Measurements from ENCODE around the gene ADAM17. TPM values are rescaled to one million over a fixed set of nuclear protein-coding genes. Genes with fewer than 3 reads are reported as not detected.

ADAM17 gene
- total and polyA plus RNA-seq, 9 of the 15 experiments (the other 6 are each of a cell fraction or from before 2014, with no cell fraction given): 5.8 to 30.0 (median 19.0) TPM

DNA sequence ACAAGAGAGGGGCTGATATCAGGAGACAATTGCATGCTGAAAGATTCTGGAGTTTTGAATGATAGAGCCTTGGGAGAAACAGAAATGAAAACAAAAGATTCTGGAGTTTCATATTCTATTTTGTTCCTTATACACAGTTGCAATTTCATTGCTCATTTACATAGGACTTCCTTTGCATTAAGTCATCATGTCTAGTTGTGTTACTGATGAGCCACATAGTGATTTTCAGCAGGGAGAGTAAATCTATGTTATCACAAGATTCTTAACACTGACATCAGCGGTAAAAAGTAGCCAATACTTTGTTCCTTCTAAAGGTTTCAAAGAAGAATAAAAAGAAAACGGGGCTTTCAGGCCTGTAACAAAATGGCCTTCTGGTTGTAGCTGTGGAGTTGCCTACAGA is 7.1 kb downstream of the ADAM17 start (continued):
- TF ChIP-seq FOXK2 (conservative IDR thresholded peaks at IDR 0.05 in 1 of 2, IDR thresholded peaks at IDR 0.05 in 1 of 2; ENCODE audit: low read depth in 2 of 2) (0 out of 4 replicates have a peak, but pooled peaks of 1 of the 2 experiments have one; percentile 13), ZFX (CRISPR knock-in tag; IDR thresholded peaks at IDR 0.05) (peak; percentile 46; the same call in 1 of the 2 replicates), ATF3 (IDR thresholded peaks at IDR 0.05) (peak; percentile 73; the same call in 1 of the 2 replicates), ATF3 (CRISPR knock-in tag; conservative IDR thresholded peaks at IDR 0.05) (no peak), DPF2 (IDR thresholded peaks at IDR 0.05) (peak; percentile 30; the same call in 1 of the 2 replicates)

DNA sequence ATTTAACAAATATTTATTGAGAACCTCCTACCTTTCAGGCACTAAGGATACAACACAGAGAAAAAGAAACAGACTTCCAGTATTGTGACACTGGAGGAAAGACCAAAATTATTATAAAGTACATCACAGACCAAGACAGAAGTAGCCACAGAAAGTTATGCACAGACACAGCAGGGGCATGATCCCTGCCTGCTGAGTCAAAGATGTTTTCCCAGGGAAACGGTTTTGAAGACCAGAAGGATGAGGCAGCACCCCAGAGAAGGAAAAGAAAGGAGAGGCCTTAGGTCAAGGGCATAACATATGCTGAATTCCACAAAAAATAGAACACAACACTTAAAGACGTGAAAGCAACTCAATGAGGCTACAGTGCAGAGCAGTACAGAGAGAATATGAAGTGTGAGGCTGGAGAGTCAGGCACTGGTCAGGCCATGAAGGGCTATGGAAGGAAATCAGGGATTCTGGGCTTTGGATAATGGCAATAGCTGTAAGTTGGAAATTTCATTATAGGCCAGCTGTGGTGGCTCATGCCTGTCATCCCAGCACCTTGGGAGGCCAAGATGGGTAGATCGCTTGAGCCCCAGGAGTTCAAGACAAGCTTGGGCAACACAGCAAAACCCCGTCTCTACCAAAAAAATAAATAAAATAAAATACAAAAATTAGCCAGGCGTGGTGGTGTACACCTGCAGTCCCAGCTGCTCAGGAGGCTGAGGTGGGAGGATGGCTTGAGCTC is 8.2 kb downstream of the ADAM17 start:
- WGBS (ENCODE audit: insufficient coverage, low coverage, missing lambda C conversion rate): 75% methylated on average over 5 of the region's 5 CpGs
- no peak overlapping the region for H2AFZ ChIP-seq (ENCODE audit: low read depth, low read length)
- TF ChIP-seq, protein P1, sequence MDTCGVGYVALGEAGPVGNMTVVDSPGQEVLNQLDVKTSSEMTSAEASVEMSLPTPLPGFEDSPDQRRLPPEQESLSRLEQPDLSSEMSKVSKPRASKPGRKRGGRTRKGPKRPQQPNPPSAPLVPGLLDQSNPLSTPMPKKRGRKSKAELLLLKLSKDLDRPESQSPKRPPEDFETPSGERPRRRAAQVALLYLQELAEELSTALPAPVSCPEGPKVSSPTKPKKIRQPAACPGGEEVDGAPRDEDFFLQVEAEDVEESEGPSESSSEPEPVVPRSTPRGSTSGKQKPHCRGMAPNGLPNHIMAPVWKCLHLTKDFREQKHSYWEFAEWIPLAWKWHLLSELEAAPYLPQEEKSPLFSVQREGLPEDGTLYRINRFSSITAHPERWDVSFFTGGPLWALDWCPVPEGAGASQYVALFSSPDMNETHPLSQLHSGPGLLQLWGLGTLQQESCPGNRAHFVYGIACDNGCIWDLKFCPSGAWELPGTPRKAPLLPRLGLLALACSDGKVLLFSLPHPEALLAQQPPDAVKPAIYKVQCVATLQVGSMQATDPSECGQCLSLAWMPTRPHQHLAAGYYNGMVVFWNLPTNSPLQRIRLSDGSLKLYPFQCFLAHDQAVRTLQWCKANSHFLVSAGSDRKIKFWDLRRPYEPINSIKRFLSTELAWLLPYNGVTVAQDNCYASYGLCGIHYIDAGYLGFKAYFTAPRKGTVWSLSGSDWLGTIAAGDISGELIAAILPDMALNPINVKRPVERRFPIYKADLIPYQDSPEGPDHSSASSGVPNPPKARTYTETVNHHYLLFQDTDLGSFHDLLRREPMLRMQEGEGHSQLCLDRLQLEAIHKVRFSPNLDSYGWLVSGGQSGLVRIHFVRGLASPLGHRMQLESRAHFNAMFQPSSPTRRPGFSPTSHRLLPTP (IDR thresholded peaks at IDR 0.05; ENCODE audit: borderline replicate concordance, extremely low read depth, insufficient read length): no peak
- TF ChIP-seq FOXA3 (CRISPR knock-in tag; conservative IDR thresholded peaks at IDR 0.05 in 1 of 2, IDR thresholded peaks at IDR 0.05 in 1 of 2) (no peak), RAD21 (CRISPR knock-in tag; conservative IDR thresholded peaks at IDR 0.05 in 1 of 2, IDR thresholded peaks at IDR 0.05 in 1 of 2) (0 out of 4 replicates have a peak, but pooled peaks of 1 of the 2 experiments have one; percentile 11)
- H4K20me1 ChIP-seq (replicated peaks; ENCODE audit: control insufficient read depth, insufficient read depth, low read length): peaks cover 7% of the 10 kb centered on the region; the same call in 1 of the 2 replicates
- no peak for DNase-seq (ENCODE audit: extremely low read depth in 1 of 4, low spot score in 3 of 4)
- H3K27me3 ChIP-seq (ENCODE audit: control insufficient read depth in 2 of 2, insufficient read depth in 2 of 2, low read length in 2 of 2): no peaks in the 10 kb centered on the region
- no TSS peak for BruUV-seq (replicated peaks)
- peaks cover 5 to 18% of the 10 kb centered on the region in 2 experiments; a peak in 4 of 5 replicates for H3K4me1 ChIP-seq (replicated peaks in 1 of 2; ENCODE audit: control insufficient read depth in 2 of 2, insufficient read depth in 2 of 2, low read length in 2 of 2)
- H3K36me3 ChIP-seq (ENCODE audit: control insufficient read depth, insufficient read depth, low read length): peaks cover 7% of the 10 kb centered on the region; the same call in 2 of the 3 replicates
- ChIA-PET CTCF (ENCODE audit: low intra/inter-chr PET ratio) (interaction anchor here (0.6 to 0.7 kb wide), 2 partner anchors 8 to 111 kb away, joined by 3 to 5 read pairs; partner anchors contain the start of gene ADAM17), POLR2A (no interaction called here)
- peaks cover 94% of the 10 kb centered on the region for H3K79me2 ChIP-seq (ENCODE audit: control insufficient read depth, insufficient read depth, low read length)
- FAIRE-seq: no peak
- ATAC-seq: no peak
- H3K9me1 ChIP-seq (ENCODE audit: control insufficient read depth, insufficient read depth, low read length): no peaks in the 10 kb centered on the region
- H3K9ac ChIP-seq (ENCODE audit: insufficient read depth in 1 of 2, low read depth in 2 of 2, low read length in 2 of 2): no peak overlapping the region
- no peaks in the 10 kb centered on the region for H3K9me3 ChIP-seq (replicated peaks; ENCODE audit: control insufficient read depth, insufficient read depth, low read depth, low read length)
- no peak overlapping the region for H3K4me3 ChIP-seq
- no peak overlapping the region for H3K4me2 ChIP-seq (ENCODE audit: insufficient read depth, low read length)
- in situ Hi-C loops (cut with MboI): no loop called here
- intact Hi-C loops (cut with micrococcal nuclease): no loop called here
- H3K27ac ChIP-seq (ENCODE audit: extremely low read depth, low read depth, low read length): no peak overlapping the region
